NCI-H2107 treated with DMSO at 0.1 percent for 48 hours (cell line): ENCODE results near the gene LDHAL6A.
"Not testable (repeated sequence)": the region's sequence is repeated elsewhere in the genome, so short reads cannot be mapped to it uniquely, and the experiment has no call there.

Source experiments
- DNase-seq: peaks from one replicate; lab custom pipeline; 2025; ENCODE audit not compliant: unreplicated experiment; lab: John Stamatoyannopoulos, UW

LDHAL6A gene

GRCh38 chr11:18455686-18456372 lies at the start of gene LDHAL6A:
TSS of gene LDHAL6A (plus strand) at chr11:18455856. CDS start at chr11:18456681, 825 bp downstream.
- DNase-seq: no peak

- DNase-seq: not testable (repeated sequence)
Observed at GRCh38 chr11:18407400-18407799, 48.3 kb upstream of the LDHAL6A start.

GRCh38 chr11:18408558-18409291 lies 46.9 kb upstream of the LDHAL6A start:
- no peak for DNase-seq

GRCh38 chr11:18416459-18416858 lies 39.2 kb upstream of the LDHAL6A start:
- DNase-seq: no peak

GRCh38 chr11:18419040-18419439 lies 36.6 kb upstream of the LDHAL6A start:
- no peak for DNase-seq

- no peak for DNase-seq
Observed at GRCh38 chr11:18420067-18420466, 35.6 kb upstream of the LDHAL6A start.

- no peak for DNase-seq
Observed at GRCh38 chr11:18427240-18427639, 28.4 kb upstream of the LDHAL6A start.

GRCh38 chr11:18429332-18429731 lies 26.3 kb upstream of the LDHAL6A start:
- DNase-seq: no peak

GRCh38 chr11:18438691-18439090 lies 17.0 kb upstream of the LDHAL6A start:
- DNase-seq: no peak

- no peak for DNase-seq
Observed at GRCh38 chr11:18449251-18449650, 6.4 kb upstream of the LDHAL6A start.

- no peak for DNase-seq
Observed at GRCh38 chr11:18452927-18453326, 2.7 kb upstream of the LDHAL6A start.

GRCh38 chr11:18457450-18457849 lies 1.8 kb downstream of the LDHAL6A start:
- DNase-seq: no peak

- DNase-seq: no peak
Observed at GRCh38 chr11:18459634-18460033, 4.0 kb downstream of the LDHAL6A start.

- no peak for DNase-seq
Observed at GRCh38 chr11:18461909-18462308, 6.3 kb downstream of the LDHAL6A start.

GRCh38 chr11:18463439-18463838 lies 7.8 kb downstream of the LDHAL6A start:
- DNase-seq: no peak

- DNase-seq: no peak
Observed at GRCh38 chr11:18466402-18466801, 10.7 kb downstream of the LDHAL6A start.

GRCh38 chr11:18468059-18468458 lies 12.4 kb downstream of the LDHAL6A start:
- no peak for DNase-seq

GRCh38 chr11:18468961-18469360 lies 13.3 kb downstream of the LDHAL6A start:
- no peak for DNase-seq

- no peak for DNase-seq
Observed at GRCh38 chr11:18471995-18472394, 16.3 kb downstream of the LDHAL6A start.

GRCh38 chr11:18472587-18472986 lies 16.9 kb downstream of the LDHAL6A start:
- DNase-seq: no peak

- no peak for DNase-seq
Observed at GRCh38 chr11:18479063-18479462, 23.4 kb downstream of the LDHAL6A start.

GRCh38 chr11:18485913-18486528 lies 30.4 kb downstream of the LDHAL6A start:
- DNase-seq: no peak
